GM19468 (cell line): ENCODE measurements around the gene ERBB4.

Source experiments
- ATAC-seq: cut with Tn5 transposase; IDR thresholded peaks from one replicate; pipeline ENCODE4 v1.9.1; 2021; ENCODE audit warnings: mild to moderate bottlenecking, moderate library complexity, moderate number of reproducible peaks; ENCODE audit not compliant: unreplicated experiment; ENCODE audit errors: extremely low read depth

ERBB4 gene

DNA sequence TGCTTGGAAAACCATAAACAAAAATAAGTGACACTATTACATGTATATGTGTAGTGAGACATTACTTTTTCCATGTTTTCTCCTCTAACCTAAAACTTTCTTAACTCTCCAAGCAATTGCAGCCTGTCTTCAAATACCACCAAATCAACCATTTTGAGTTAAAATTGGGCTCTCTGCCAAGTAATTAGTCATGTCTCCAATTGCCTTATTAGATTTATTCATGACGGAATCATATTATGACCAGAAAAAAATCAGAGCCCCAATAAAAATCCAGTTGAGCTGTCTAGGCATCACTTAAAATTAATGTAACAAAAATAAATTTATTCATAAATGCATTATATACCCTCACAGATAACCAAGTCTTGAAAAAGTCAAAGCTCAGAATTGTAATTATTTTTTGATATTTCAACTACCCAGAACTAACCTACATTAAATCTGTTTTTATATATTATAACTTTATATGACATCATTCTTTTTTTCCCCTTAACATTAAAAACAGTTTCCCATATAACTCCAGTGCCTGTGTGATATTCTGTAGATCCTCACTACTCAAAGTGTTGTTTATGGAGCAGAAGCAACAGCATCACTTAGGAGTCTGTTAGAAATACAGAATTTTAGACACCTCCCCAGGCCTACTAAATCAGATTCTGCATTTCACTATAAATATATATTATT is 157.0 kb downstream of the ERBB4 start:
- no peak for ATAC-seq

DNA sequence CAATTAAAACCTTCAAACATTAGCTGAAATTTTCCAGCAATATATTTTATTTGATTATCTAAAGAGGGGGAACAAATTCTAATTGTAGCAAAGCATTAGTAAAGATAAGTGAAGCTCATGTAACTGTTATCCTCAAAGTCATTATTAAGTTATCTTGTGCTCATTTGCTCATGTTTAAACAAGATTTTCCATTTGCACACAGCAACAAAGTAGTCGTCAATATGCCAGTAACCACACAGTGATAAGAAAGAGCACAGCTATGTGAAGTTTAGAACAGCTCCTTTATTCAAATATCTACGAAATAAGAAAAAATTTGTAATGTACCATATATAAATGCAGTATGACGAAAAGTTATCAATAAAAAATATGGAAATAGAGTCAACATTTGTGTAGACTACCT is 159.5 kb downstream of the ERBB4 start:
- ATAC-seq: no peak

DNA sequence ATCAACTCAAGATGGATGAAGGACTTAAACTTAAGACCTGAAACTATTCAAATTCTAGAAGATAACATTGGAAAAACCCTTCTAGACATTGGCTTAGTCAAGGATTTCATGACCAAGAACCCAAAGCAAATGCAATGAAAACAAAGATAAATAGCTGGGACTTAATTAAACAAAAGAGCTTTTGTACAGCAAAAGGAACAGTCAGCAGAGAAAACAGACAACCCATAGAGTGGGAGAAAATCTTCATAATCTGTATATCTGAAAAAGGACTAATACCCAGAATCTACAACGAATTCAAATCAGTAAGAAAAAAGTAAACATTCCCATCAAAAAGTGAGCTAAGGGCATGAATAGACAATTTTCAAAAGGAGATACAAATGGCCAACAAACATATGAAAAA is 171.2 kb downstream of the ERBB4 start:
- ATAC-seq: no peak

DNA sequence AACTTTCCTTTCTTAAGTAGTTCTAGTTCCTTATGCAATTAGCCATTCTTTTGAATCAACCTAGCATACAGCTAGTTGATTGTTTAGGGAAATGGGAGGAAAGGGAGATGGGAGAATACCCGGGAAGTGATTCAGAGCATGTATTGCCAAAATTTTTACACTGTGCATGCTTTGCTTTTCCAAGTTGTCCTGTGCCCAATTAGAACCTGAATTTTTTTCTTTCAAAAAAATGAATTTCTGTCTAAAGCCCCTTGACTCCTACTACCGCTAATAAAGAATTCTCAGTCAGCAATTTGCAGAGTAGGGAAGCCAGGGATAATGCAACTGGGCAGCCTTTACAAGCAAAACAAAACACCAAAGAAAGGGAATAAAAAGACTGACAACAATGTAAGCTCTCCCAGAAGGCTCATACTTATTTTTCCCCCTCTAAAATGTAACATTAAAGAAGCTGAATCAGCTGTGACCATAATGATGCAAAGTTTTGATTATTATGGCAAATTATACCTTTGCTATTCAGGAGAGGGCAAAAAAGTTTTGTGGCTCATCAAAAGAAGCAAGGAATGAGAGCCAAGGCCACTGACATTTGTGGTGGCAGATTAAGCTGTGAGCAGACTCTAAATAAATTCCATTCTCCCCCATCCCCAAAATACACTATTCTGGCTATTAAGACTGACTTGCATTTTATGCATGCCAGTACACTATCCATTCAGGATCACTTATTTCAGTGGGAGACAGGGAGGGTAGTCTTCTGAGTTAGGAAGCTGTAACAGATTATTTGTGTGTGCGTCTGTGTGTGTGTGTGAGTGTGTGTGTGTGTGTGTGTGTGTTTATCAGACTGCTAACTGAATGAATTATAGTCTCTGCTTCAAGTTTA is 174.3 kb downstream of the ERBB4 start:
- no peak for ATAC-seq

DNA sequence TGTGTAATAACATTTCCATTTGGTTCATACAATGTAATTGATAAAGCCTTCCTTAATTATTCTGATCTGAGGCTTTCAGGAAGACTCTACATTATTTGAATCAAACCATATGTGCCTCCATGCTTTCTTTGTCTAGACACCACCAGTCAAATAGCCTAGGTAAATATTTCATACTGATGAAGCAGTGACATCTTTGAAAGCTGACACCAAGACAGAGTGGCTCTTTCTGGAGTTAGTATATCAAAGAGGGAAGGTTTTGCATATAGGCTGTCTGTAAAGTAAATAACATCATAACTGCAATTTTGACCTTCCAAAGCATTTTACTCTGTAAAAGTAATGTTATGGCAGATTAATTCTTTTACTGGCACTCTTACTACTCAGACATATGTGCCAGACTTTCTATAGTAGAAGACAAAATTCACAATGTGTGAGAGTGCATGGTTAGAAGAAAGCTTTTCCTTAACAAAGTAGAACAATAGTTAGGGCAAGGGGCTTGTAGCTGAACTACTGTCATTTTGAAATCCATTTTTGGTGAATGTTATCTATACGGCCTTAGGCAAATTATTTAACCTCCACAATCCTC is 177.3 kb downstream of the ERBB4 start:
- no peak for ATAC-seq

DNA sequence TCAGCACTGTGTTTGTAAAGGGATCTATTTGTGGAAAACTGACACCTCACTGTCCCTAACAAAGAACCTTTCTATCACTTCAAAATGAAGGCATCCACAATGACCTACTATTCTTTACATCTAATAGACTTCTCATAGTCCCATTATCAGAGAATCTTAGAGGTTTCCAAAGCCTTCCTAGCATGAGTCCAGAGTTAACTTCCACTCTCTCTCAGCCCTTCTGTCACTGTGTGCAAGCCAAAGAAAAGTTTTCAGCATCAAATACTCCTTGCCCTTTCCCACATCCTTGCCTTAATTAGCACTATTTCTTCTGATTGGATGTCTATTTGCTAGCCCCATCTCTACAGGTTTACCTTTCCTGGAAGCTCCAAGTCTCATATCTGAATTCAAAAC is 178.5 kb downstream of the ERBB4 start:
- ATAC-seq: no peak

DNA sequence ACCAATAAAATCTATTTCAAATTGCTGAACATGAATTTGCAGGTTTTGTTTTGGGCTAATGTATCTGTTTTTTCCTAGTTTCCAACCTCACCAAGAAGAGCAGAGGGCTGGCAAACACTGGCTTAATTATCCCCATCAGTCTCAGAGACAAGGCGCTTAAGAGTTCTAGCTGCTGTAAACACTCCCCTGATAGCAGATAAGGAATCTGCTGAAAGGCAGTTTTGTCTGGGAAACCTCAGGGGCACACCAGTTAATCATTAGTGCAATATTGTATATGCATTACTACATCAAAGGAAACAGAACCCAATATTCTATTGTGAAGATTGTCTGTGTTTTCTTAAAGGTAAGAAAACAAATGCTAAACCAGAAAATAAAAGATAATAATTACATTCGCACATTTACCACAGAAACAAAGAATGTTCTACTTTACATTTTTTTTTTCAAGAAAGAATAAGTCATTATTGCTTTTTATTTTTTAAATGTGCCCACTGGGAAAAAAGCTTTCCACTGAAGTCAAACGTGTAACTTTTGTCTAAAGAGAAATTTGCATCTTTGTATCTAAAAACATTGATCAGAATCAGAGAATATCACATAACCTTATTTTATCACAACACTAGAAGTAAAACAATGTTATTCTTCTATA is 179.1 kb downstream of the ERBB4 start:
- no peak for ATAC-seq

DNA sequence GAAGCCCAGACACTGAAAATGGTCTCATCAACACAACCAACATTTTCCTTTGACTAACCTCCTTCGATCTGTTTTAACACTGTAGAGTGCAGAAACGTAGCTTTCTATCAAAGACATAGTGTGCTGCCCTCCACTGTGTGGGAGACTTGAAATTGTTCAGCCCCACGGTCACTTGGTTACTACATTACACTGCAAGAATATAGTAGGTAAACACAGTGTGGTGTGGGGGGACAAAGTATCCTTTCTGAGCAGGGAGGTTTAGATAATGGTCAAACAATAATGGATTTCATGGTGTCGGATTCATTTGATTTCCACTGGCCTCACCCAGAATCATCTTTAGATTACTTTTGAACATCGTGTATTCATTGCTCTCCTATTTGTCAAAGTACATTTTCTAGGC is 181.0 kb downstream of the ERBB4 start:
- ATAC-seq: no peak

DNA sequence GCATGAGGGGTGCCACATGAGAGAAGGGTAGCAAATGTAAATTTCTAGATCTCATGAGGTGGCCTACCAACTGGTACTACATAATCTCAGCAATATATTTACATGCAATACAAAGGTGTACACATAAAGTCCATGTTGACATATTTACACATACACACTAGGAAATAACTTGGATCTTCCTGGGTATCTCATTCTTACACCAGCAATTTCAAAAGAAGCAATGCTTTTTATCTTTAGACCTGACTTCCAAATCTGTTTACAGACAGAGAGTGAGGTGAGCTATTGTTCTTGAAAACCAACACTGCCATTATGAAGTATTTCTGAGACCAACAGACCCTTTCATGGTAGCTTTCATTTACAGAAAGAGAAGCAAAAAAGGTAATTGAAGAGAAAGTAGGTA is 184.2 kb downstream of the ERBB4 start:
- no peak for ATAC-seq

DNA sequence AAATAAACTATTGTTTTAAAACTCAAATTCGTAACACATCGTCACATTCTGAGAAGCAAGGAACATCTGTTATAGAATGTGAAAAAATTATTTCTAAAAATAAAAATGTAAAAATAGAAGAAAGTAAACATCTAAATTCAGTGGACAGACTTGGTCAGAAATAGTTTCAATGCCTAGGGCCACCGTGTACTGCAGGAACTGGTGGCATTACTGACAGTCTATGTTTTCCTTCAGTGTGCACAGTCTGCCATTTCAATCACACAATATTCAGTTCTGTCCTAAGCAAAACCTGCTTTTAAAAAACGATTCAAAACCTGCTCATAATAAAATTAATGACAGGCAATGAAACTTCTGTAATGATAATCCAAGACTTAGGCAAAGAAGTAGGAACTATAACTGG is 190.1 kb downstream of the ERBB4 start:
- no peak for ATAC-seq

DNA sequence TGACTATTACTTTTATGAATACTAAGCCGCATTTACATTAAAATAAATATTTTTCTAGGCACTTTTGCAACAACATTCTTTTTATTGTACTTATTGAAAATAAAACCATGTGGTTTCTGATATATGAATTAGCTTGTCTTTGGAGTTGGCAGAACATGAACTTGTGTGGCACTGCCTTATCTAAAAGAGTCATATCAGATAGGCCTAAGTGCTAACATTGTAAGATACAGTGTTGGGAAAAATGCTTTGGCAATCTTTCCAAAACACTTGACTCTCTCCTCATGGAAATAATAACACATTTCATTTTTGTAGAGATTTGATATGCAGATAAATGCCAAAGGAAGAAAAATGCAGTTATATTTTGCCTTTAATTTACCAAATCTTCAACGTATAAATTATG is 191.7 kb downstream of the ERBB4 start:
- no peak for ATAC-seq

DNA sequence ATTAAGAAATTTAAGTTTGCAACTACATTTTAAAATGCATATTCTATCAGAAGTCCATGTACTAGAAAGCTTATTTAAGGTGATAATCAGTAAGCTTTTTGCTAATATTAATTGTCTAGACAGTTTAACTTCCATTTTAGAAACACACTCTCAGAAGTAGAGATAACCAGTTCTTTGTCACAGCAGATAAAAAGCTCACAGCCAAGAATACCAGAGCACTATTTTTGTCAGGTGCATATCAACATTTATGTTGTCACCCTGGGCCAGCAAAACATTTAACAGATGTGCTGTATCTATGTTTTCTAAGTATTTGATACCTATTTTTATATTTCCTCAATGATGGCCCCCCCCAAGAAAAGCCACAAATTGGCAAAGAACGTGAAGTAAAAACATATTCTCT is 192.6 kb downstream of the ERBB4 start:
- no peak for ATAC-seq

DNA sequence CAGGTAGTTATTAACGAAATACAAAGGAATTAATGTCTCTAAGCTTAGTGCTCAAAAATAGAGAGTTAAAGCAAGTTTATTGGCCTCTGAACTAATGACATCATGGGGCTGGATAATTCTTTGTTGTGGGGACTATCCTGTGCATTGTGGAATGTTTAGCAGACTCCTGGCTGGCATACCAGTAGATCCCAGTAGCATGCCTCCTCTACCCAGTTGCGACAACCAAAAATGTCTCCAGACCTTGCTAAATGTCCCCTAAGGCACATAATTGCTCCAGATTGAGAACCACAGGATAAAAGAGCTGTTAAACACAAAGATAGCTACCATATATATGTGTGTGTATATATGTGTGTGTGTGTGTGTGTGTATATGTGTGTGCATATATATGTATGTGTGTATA is 194.5 kb downstream of the ERBB4 start:
- no peak for ATAC-seq

DNA sequence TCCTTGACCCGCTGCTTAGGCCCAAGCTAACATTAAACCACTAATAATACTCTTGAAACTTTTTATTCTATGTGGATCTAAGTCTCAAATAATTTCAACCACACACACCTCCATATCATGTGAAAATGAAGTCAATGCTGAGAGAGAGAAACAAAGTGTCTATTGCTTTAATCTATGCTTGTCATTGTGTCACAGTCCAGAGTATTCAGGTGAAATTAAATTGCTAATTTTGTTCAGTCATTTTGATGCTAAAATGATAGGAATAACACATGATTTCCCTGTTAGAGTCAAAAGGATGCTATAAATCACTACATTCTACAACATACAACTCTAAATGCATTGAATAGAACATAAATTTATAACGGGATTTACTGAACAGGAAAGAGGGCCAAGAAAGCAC is 195.4 kb downstream of the ERBB4 start:
- no peak for ATAC-seq

DNA sequence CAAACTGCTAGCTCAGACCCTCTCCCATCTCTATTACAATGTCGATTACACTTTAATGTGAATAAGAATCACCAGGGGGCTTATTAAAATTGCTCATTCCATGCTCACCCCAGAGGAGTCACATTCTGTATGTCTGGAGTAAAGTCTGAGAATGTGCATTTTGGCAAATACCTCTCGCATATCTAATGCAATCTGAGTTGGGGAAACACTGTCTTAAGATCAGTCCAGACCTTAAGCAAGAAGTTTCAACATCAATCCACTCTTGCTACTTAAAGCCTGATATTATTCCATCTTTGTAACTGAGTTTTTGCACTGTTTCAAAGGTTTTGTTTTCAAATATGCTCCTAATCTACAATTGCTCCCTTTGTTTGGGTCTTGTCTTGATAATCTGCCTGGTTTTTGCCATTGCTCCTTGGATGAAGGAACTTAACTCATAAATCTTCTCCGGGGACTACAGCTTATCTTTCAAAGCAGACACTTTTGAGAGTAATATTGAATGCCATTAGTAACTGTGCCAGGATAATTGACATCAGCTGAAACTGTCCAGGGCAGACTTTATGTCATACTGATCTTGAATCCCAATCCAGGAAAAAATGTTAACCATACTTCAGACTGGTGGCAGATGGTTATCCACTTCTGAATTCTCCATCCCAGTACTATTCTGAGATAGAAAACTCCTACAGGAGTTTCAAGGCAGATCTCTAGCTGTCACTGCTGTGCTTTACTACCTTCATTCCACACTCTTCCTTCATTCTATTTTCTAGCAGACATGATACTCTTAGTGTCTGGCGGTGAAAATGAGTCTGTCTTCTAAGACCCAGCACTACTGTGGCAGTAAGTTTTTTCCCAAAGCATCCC is 200.9 kb downstream of the ERBB4 start:
- ATAC-seq: no peak

DNA sequence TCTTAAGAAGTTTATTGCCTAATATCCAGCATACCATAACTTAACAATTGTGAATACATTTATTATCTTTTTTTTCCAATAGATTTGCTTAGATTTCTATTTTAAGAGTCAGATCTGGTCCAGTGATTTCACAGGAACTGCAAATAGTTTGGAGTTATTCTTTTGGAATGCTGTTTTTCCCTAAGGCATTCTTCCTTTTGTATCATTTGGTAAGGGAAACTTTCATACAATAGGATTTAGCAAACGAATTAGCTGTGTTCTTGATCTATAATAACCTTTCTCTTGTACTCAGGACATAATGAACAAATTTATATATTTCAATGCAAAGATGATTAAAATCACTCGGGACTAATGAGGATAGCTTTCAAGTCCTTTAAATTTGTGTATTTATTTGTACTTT is 201.6 kb downstream of the ERBB4 start:
- ATAC-seq: no peak

DNA sequence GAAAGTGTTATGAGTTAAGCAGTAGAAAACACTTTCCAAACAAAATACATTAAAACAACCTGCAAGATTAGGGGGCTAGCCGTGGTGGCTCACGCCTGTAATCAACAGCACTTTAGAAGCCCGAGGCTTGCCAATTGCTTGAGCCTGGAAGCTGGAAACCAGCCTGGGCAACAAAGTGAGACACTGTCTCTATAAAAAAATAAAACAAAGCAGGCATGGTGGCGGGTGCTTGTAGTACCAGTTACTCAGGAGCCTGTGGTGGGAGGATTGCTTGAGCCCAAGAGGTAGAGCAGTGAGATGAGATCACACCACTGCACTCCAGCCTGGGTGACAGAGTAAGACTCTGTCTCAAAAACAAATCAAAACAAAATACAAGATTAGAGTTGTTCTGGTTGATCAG is 208.3 kb downstream of the ERBB4 start:
- ATAC-seq: no peak

DNA sequence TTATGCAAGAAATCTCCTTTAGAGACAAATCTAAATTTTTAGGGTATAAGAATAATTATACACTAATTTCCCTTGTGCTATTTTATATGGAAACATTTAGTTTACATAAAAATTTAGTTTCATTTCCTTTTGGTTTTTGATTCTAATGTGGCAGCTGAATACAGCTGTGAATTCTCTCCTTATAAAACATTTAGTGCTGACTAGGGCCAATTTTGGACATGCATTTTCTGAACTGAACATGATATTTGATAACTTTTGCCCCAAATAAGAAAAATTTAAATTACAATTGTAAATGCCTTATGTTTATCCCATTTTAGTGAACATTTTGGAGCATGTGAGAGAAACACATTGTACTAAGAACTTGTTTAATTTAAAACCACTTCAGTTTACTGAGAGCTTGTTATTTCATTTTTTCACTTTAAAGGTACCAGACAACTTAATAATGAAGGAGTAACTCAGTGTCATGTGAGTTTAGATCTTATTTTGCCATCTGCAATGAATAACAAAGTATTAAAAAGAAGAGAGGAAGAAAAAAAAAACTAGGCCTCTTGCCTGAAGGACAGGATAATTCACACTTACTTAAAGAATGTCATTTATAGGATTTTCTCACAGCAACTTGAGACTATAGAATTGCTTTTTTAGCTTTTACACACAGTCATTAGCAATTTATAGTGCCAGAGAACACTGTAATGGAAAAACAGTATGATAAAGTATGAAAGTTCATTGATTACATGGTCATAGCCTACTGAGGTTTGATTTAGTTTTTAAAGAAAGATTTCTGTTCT is 209.7 kb downstream of the ERBB4 start:
- ATAC-seq: no peak

DNA sequence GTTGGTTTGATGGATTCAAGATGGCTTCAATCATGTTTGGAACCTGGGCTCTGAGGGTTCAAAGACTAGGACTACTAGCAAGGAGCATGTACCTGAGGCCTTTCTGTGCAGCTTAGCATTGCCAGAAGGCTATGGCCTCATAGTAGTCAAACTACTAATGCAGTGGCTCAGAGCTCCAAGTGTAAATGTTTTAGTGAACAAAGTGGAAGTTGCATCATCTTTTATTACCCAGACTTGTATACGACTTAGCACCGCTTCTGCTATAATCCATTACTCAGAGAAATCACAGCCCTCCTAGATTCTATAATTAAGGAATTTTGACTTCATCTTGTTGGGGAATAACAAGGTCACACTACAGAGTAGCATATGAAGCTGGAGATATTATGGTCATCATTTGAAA is 210.5 kb downstream of the ERBB4 start:
- no peak for ATAC-seq
